Mucosa of descending colon (tissue), 3 donors: ENCODE data around the gene NF2. TPM values are rescaled to one million over a fixed set of nuclear protein-coding genes. Genes with fewer than 3 reads are reported as not detected.

ENCODE experiments used
- ATAC-seq: fragments of 200-7000 bp; cut with Tn5 transposase; one replicate; pipeline ENCODE4 v1.9.1; 2020; ENCODE audit warnings: mild to moderate bottlenecking, moderate library complexity
- DNase-seq, 3 donors: peaks; one replicate each; pipeline ENCODE4 v3.0.0-alpha.2; 2020
- H3K36me3 ChIP-seq: fragments of 200-600 bp; one replicate; pipeline ENCODE4 v1.8.0; 2021; ENCODE audit warnings: low read depth, mild to moderate bottlenecking
- H3K4me1 ChIP-seq: fragments of 200-600 bp; one replicate; pipeline ENCODE4 v1.8.0; 2021; ENCODE audit warnings: low read depth, mild to moderate bottlenecking
- H3K4me3 ChIP-seq: fragments of 200-600 bp; one replicate; pipeline ENCODE4 v1.8.0; 2021; ENCODE audit warnings: mild to moderate bottlenecking
- H3K9me3 ChIP-seq: fragments of 200-600 bp; one replicate; pipeline ENCODE4 v1.8.0; 2021; ENCODE audit warnings: mild to moderate bottlenecking
- intact Hi-C, 2 donors: fragments of 100-400 bp; cut with DNase I in 1 of 2; cut with micrococcal nuclease in 1 of 2; formaldehyde crosslinking; loops; one replicate each; pipeline versions ENCODE4 v1.11.0 to v1.11.1; 2022; cut with DNase I, micrococcal nuclease
- total RNA-seq, 3 donors: library from RNA; stranded (reverse); fragmentation: NEBNext Ultra II Directional in 2 of 3; extraction: Animal tissue kit (Norgen Biotek cat#: 25700) in 2 of 3; gene quantifications; one replicate each; pipeline versions ENCODE4 v1.2.1 to v1.2.4, GENCODE V29; 2021 to 2023
- TF ChIP-seq, protein P1 (sequence below): fragments of 200-600 bp; IDR thresholded peaks from one replicate; pipeline ENCODE4 v1.8.0; 2022; ENCODE audit warnings: antibody characterized with exemption, mild to moderate bottlenecking
- donor health status: DM: no; HTN: no; CAD: no; lungs with moderate emphysema.
- donor health status: DM: no; HTN: no; CAD: no.
- donor health status: DM: no; HTN: yes; CAD: no.

NF2 gene
- total RNA-seq, 3 donors from 2014 or later, result 32.3 to 45.2 (median 43.1) TPM

DNA sequence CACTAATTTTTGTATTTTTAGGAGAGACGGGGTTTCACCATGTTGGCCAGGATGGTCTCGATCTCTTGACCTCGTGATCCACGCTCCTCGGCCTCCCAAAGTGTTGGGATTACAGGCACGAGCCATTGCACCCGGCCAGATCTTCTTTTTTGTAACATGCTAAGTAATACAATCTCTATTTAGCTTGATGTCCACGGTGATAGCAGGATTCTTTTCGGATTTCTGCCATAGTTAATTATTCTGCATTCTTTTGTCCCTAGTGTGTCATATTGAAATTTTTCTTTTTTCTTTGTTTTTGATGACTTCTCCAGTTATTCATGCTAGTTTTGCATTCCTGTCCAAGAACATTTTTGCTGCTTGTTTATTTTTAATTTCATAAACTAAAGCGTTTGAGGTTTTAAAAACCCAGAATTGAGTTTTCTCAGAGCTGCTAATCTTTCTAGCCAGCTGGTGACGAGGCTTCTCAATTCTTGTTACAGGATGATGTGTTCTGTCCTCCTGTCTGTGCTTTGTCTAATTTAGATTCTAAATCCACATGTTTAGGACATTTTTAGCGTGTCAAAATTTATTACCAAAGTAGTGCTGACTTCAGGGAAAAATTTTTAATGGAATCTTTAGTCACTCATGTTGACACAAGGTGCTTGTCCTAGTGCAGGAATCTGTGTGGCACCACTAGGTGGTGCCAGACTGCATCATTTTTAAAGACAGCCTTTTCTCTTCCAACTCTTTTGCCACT lies 21.8 kb downstream of the NF2 start:
- peaks cover 5% of the 10 kb centered on the region for H3K4me1 ChIP-seq
- H3K36me3 ChIP-seq, result no peaks in the 10 kb centered on the region
- no peak overlapping the region for H3K4me3 ChIP-seq
- DNase-seq, result peak in 1 of 3 donors; percentile 71
- no peaks in the 10 kb centered on the region for H3K9me3 ChIP-seq
- ATAC-seq, result peak; percentile 78
- TF ChIP-seq, protein P1, sequence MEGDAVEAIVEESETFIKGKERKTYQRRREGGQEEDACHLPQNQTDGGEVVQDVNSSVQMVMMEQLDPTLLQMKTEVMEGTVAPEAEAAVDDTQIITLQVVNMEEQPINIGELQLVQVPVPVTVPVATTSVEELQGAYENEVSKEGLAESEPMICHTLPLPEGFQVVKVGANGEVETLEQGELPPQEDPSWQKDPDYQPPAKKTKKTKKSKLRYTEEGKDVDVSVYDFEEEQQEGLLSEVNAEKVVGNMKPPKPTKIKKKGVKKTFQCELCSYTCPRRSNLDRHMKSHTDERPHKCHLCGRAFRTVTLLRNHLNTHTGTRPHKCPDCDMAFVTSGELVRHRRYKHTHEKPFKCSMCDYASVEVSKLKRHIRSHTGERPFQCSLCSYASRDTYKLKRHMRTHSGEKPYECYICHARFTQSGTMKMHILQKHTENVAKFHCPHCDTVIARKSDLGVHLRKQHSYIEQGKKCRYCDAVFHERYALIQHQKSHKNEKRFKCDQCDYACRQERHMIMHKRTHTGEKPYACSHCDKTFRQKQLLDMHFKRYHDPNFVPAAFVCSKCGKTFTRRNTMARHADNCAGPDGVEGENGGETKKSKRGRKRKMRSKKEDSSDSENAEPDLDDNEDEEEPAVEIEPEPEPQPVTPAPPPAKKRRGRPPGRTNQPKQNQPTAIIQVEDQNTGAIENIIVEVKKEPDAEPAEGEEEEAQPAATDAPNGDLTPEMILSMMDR, result peak; percentile 82
- intact Hi-C loops, result loop anchor here in 1 of 2 donors (10.0 kb wide), 1 partner anchor 460 kb away; the partner anchor contains the start of gene HORMAD2

DNA sequence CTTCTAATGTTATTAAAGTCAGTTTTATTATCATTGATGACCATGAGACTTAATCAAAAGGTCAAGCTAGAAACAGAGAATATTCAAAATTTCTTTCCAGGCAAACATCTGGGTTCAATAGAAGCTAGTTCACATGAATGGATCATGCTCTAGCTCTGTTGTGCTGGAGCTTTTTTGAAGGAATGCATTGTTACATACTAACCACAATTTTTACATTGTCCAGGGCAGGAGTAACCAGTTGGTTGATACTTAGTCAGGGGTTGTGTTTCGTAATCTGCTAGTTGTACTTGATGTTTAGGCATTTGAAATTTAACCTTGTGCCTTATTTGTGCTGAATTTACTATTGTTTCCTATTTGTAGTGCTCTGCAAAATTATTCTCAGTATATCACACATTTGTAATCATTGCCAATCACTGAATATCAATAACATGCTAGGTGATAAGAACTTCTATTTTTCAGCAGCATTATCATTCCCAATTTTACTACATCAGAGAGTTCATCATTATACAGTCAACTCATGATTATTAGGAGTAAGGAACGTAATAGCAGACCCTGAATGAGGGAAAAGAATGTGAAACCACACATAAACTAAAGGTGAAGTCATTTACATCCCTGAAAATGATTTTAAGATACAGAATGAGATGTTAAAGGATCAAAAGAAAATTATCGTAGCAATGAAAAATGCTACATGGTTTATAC lies 23.2 kb downstream of the NF2 start:
- H3K4me3 ChIP-seq, result no peak overlapping the region
- H3K9me3 ChIP-seq, result no peaks in the 10 kb centered on the region
- ATAC-seq (no peak), DNase-seq (no peak)
- intact Hi-C loops, result loop anchor here in 1 of 2 donors (10.0 kb wide), 1 partner anchor 458 kb away; the partner anchor contains the start of gene HORMAD2
- no peaks in the 10 kb centered on the region for H3K36me3 ChIP-seq
- TF ChIP-seq, protein P1, result no peak
- H3K4me1 ChIP-seq, result peaks cover 5% of the 10 kb centered on the region

DNA sequence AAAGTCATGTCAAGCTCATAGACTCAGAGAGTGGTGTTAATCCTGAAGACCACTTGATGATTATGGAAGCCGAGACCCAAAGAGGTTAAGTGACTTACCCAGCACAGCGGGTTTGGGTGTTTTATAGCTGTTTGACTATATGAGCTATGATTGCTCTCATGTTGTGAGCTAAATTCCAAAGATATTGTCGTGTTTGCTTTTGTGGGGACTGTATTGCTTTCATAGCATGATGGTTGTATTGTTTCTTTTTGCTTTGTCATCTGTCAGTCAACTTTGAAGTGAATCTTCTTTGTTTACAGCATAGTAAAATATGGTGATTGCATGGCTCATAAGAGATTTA lies 23.7 kb downstream of the NF2 start:
- no peak for DNase-seq
- Histone ChIP-seq H3K4me1 (peaks cover 5% of the 10 kb centered on the region), H3K9me3 (no peaks in the 10 kb centered on the region), H3K36me3 (no peaks in the 10 kb centered on the region), H3K4me3 (no peak overlapping the region)
- TF ChIP-seq, protein P1, result no peak
- no peak for ATAC-seq
- intact Hi-C loops, result loop anchor here in 1 of 2 donors (10.0 kb wide), 1 partner anchor 458 kb away; the partner anchor contains the start of gene HORMAD2

DNA sequence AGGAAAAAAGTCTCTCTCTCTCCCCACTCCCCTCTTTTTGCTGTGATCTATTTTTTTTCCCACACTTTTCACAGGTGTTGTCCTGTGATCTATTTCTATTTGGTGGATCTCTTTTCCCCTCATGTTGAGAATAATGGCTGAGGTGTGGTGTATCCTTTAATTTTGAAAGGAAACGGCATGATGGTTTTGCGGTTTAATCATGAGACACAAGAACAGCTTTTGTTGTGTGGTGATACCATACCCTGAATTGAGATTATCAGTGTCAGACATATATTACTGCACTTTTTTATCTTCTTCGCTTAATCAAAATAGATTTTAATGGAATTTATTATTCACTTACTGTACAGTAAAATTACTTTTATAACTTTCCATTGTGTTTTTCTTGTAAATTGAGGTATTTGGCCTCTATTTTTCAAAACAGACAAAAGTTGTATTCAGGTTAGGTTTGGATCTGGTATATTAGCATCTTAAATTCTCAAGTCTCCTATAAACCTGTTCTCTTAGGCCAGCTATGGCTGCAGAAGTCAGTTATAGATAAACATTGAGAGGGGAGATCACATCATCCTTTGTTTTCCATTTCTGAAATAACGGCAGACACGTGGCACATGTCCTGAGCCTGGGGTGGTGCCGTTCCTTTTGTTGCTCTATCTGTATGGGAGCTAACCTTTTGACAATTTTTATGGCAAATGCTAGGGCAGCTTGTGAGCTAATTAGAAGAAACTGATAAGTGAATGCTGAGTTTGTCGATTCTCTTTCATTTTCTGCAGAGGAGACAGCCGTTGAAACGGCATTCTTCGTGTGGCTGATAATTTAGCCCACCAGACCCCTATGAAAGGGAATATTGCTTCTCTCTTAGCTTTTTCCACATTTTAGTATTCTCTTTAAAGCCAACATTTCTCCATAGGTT lies 25.8 kb downstream of the NF2 start:
- intact Hi-C loops, result loop anchor here in 1 of 2 donors (10.0 kb wide), 1 partner anchor 456 kb away; the partner anchor contains the start of gene HORMAD2
- no peaks in the 10 kb centered on the region for H3K9me3 ChIP-seq
- H3K4me3 ChIP-seq, result no peak overlapping the region
- no peaks in the 10 kb centered on the region for H3K36me3 ChIP-seq
- DNase-seq (no peak), ATAC-seq (no peak)
- TF ChIP-seq, protein P1, result no peak
- peaks cover 3% of the 10 kb centered on the region for H3K4me1 ChIP-seq

DNA sequence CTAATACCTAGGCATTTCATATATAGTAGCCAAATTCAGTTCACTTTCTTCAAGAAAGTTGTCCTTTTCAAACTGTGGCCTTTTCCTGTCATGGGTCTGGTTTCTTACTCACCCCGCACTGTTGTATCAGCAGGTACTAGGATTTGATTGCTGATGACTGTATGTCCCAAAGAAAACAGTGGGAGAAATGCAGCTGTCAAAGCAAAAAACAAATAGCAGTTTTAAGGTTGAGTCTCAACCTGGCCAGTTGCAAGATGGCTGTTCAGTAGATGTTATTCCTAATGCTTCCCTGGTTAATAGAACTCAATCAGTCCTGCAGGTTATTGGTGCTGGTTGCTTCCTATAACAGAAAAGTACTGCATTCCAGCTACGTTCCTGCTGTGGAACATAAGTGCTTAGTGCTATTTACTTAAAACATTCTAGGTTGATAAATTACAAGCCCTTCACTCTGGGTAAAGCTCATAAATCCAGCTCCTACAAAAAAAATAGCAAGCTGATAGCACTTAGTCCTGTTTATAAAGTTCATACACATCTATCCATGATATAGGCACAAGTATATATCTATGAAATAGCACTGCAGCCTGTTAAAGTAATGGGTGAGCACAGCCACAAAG lies 26.6 kb downstream of the NF2 start:
- H3K36me3 ChIP-seq, result no peaks in the 10 kb centered on the region
- H3K9me3 ChIP-seq, result no peaks in the 10 kb centered on the region
- no peak for ATAC-seq
- intact Hi-C loops, result loop anchor here in 1 of 2 donors (10.0 kb wide), 1 partner anchor 455 kb away; the partner anchor contains the start of gene HORMAD2
- no peak for DNase-seq
- TF ChIP-seq, protein P1, result no peak
- no peaks in the 10 kb centered on the region for H3K4me1 ChIP-seq
- H3K4me3 ChIP-seq, result no peak overlapping the region
